SKM-1 (cell line): ENCODE results near the gene GDE1.
A peak's percentile ranks its signal among the peaks of the same experiment; 100 is the strongest.

Experiments
- DNase-seq: peaks from one replicate; lab custom pipeline; 2025; ENCODE audit not compliant: unreplicated experiment; lab: John Stamatoyannopoulos, UW

The GDE1 gene

DNA sequence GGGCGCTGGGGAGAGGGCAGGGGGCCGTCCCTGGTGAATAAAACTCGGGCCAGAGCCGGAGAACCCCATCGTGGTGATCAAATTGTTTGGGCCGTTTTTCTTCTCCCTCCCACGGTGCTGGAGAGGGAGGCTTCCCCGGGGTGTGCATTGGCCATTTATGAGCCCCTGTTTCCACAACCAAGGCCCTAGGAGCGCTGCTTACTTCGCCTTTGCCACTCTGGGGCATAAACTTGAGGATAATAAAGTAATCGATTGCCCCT lies 2.4 kb upstream of the GDE1 start:
- no peak for DNase-seq

DNA sequence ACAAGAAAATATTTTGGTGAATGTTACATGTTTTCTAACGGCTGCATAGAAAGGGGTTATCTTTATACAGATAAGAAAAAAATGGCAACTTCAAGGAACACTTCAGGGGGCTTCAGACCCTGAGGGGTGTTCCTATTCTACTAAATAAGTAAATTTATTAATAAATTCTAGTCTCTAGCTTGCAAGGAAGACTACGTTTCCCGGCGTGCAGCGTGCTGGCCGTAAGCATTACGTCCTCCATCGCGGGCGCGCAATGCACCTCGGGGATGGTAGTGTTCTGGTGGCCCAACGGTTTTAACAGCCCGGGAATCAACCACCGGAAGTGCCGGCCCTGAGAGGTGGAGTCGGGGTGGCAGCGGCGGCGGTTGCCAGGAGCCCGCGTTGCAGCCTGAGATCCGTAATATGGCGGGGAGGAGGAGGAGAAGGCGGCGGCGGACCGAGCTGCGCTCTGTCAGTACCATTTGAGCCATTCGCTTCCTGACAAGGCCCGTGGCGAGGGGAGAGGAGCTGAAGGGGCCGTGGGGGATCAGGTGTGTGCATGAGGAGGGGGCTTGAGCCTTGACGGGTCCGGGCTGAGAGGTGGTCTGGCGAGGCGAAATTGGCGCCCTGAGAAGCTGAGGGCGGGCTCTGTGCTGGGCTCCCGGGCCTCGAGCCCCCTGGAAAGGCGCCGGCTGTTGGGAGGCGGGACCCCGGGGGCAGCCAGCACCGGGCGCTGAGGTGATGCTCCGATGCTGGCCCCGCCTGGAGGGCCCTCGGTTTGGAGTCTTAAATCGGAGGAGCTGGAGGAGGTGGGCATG lies 1.9 kb upstream of the GDE1 start, which contains the start of gene CCP110:
Gene CCP110 (plus strand): TSS at position 384 of the 797 bp plus-strand sequence. CDS start 3,940 bp downstream, outside the sequence.
- DNase-seq, result peak; percentile 94

DNA sequence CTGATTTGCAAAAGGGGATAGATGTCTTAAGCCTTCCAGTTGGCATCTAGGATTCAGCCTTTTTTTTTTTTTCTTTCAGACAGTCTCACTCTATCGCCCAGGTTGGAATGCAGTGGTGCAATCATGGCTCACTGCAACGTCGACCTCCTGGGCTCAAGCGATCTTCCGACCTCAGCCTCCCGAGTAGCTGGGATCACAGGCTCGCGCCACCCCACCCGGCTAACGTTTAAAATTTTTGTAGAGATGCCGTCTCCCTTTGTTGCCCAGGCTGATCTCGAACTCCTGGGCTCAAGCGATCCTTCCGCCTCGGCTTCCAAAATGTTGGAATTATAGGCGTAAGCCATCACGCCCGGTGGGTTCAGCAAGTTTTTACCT lies 1.3 kb upstream of the GDE1 start:
- no peak for DNase-seq

DNA sequence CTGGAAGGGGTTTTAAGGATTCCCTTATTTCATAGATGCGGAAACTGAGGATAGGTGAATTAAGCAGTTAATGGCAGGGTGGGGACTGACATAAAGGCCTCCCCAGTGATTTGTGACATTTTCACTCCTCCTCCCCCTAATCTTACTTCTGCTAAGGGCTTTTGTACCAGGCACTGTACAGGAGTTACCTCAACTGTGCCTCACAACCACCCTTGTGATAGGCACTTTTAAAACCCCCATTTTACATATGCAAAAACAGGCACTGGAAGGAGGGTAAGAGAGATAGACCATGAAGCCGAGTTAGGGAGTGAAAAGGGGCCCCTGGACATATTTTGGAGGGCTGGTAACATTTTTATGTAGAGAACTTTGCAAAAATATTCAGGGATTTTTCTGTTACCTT lies 862 bp upstream of the GDE1 start:
- no peak for DNase-seq

DNA sequence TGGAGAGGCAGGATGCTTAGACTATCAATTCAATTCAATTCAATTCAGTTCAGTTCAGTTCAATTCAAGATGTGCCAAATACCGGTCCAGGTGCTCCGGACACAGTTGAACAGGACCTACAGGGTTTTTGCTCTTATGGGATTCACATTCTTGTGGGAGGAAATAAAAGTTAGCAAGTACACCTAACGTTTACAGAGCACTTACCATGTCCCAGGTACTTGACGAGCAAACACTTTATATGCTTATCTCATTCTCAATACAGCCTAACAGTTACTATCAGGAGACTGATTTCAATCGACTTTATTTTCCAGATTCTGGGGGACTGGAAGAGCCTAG lies 467 bp upstream of the GDE1 start:
- DNase-seq, result no peak

DNA sequence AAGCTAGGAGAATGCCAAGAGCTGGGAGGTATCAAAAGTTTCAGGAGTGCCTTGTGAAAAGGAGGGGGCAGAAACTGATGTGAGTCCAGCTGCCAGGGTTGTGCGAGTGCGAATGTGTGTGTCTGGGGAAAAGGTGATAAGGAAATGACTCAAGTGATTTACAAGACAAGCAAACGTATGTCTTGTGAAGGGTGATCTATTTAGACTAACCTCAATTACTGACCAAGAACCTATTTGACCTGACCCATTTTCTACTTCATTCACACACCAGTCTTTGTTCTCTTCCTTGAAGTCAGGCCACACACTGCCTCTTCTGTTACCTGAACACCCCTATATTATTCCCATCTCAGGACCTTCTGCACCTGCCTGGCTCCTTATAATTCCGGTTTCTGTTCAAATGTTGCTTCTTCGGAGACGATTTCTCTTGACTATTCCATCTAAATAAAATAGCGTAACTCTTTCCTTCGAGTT lies 1.0 kb downstream of the GDE1 start:
- no peak for DNase-seq

DNA sequence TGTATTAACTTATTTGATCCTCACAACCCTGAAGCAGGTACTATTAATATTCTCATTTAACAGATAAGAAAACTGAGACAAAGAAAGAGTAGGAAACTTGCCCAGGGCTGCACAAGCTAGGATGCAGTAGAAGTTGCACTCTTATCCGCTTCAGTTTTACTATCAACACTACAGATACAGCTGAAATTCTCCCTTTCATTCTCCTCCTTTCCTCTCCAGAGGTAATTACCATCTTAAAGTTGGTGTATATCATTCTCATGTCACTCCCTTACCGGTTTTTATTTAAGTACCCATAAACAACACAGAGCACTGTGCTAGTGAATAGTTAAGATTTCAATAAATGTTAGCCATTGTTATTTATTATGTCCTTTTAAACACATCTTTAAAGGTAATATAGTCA lies 3.5 kb downstream of the GDE1 start:
- no peak for DNase-seq

DNA sequence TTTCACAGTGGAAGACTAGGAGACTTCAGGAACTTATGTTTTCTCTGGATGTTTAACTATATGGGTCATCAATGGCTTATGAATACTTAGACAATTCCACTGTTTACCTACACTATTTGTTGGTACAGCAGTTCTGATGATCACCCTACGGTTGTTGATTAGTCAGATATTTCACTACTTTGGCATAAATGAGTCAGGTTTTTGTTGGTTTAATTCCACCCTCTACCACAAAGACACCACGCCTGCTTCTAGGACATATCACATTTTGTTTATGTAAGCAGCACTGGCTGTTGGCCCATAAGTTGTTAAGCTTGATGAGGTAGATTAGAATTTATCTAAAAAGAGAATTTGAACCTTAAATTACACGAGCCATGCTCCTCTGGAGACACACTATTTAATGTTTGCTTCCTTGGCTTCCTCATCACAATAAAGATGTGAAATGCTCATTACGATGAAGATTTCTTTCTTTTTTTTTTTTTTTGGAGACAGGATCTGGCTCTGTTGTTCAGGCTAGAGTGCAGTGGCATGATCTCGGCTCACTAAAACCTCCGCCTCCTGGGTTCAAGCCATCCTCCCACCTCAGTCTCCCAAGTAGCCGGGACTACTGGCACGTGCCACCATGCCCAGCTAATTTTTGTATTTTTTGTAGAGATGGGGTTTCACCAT lies 4.3 kb downstream of the GDE1 start:
- no peak for DNase-seq

DNA sequence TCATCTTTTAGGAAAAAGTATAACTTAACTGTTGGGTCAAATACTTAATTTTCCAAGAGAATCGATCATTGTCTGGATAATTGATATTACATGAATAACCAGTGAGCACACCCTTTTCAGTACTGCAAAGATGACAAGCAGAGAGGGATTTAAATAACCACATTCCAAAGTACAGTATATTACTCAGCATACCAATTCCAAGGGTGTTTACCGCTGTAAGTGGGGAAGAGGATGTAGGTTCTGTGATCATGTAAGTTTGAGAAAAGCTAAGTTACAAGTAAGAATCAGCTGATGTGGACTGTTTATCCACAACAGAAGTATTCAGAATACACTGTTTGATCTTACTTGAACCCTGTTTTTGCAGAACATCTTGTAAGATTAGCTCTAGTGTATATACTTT lies 6.1 kb downstream of the GDE1 start:
- DNase-seq, result no peak

DNA sequence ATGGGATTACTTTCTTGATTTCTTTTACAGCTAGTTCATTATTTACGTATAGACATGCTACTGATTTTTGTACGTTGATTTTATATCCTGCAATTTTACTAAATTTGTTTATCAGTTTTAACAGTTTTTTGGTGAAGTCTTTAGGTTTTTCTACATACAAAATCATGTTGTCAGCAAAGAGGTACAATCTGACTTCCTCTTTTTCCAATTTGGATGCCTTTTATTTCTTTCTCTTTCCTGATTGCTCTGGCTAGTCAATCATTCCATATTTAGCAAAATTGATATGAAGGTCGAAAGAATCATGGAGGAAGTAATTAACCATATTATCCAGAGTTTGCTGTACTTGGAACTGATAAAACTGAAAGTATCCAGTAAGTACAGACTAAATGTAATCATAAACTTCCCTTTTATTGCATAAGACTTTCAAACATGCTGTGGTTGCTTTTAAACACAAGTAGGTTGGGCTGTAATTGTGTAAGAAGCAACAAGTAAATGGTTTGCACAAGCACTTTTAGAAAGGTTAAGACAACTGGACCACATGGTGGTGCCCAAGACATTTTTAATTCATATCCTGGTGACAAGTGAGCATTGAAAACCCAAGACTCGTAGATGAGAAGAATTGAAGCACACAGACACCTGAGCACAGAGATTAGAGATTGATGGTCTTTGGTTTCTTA lies 8.4 kb downstream of the GDE1 start:
- peak; percentile 70 for DNase-seq

DNA sequence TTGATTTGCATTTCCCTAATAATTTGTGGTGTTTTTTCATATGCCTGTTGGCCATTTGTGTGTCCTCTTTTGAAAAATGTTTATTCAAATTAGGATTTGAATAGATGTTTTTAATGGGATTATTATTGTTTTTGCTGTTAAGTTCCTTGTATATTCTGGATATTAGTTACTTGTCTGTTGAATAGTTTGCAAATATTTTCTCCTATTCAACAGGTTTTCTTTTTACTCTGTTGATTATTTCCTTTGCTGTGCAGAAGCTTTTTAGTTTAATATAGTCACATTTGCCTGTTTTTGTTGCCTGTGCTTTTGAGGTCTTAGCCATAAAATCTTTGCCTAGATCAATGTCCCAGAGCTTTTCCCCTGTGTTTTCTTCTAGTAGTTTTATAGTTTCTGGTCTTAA lies 9.6 kb downstream of the GDE1 start:
- no peak for DNase-seq

DNA sequence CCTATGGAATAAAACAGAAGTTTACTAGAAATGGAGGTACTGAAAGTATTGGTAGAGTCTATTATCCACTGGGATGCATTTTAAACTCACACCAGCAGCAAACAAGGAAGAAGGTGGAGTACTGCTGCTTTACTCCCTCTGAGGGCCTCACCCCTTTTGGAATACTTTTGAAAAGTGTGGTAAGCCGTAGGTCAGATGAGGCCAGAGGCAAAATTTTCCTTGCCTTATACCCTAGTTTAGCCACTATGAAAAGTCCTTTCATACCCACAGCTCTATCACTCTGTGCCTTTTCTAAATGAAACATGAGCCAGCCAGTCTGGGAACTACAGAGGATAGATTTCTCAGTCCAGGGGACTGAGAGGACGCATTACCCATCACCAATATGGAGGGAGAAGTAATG lies 14.0 kb downstream of the GDE1 start:
- DNase-seq, result no peak

DNA sequence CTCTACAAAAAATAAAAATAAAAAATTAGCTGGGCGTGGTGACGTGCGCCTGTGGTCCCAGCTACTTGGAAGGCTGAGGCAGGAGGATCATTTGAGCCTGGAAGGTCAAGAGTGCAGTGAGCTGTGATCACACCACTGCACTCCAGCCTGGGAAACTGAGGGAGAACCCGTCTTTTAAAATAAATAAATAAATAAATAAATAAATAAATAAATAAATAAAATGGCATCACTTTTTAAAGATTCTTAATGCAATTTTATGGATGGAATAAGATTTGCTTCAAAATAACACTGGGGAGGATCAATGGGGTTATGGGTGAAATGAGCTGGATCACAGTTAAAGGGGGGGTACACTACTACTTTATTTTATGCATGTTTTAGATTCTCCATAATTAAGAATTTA lies 14.9 kb downstream of the GDE1 start:
- DNase-seq, result no peak

DNA sequence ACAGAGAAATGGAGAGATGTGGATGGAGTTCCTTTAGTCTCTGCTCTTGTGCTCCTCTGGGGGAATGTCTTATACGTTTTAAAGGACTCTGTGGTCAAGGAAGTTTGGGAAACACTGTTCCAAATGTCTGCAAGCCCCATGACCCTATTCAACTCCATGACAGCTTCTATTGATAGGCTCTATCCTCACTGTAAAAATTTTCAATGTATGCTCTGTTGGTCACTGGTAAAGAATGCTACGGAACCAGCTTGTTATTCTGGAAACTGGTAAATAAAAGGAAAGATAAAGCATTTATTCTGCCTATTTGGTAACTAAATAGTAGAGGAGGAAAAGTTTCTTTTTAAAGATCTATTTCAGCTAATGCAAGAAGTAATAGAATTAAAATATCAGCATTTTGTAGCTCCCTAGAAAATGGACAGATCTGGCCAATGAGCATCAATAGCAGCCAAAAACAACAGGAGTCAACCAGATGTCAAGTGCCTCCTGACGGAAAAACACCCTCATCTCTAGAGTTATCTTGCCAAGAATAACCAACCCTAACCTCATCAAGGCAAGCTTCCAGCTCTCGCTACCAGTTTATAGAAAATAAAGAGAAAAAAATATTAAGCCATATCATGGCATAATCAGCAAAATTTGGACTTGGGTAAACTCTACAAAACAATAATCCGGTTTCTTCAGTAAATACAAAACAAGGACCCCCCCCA lies 16.1 kb downstream of the GDE1 start:
- DNase-seq, result no peak

DNA sequence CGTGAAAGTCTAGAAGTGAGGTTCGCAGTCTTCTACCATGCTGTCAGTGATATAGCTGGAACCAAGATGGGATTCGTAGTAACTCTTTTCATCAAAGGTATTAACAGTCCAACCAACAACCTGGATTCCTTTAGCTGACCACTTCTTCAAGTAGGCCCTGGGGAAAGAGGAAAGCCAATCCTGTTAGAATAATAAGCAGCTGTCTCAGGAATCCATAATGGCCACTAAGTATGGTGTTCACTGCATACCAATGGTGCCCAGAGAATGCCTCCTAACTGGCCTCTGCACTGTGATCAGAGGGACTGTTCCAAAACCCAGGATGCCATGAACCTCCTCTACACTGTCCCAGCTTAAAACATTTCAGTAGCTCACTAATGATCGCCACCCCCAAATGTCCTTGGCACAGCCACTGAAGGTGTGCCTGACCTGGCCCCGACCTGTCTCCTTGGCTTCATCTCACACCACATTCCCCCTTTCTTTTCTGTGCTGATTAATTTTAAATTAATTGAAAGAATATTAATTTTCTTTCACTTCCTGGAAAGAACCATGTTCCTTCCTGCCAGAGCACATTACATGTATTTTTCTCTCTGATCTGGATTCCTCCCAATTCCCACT lies 18.3 kb downstream of the GDE1 start:
- DNase-seq, result no peak

DNA sequence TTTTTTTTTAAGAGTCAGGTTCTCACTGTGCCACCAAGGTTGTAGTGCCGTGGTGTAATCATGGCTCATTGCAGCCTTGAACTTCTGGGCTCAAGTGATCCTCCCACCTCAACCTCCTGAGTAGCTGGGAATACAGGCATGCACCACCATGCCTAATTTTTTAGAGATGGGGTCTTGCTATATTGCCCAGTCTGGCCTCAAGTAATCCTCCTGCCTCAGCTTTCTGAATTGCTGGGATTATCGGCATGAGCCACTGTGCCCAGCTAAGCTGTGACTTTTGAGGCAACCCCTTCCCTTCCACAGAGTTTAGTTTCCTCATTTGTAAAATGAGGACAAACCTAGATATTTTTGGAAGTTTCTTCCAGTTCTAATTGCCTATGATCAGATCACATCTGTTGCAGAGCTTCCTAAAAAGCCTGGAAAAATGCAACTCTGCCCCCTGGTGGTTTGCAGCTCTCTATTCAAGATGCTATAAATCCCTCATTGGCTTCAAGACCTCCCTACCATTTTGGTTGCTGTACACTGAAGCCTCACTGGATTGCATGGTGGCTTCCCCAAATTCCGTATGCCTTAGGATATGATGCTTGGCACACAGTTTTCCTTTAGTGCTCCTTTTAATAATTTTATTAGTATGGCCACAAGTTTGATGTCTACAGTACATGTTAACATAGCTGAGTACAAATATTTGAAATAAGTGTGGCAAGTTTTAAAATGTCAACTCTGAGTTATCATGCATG lies 19.3 kb downstream of the GDE1 start:
- DNase-seq, result peak; percentile 20

DNA sequence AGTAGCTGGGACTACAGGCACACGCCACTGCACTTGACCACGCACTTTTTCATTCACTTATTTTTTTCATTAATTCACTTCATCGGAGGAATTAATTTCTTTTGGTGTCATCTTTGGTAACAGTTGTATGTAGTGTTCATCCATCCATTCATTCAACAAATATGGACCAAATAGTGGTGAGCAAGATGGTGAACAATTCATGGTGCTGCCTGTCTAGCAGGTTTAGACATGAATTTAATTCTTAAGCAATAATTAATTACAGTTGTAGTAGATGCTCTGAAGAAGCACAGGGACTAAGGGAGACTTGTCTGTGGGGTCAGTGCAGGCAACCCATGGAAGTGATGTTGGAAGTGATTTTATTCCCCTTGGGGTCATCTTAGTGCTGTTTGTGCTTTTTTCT lies 22.4 kb downstream of the GDE1 start:
- DNase-seq, result no peak

DNA sequence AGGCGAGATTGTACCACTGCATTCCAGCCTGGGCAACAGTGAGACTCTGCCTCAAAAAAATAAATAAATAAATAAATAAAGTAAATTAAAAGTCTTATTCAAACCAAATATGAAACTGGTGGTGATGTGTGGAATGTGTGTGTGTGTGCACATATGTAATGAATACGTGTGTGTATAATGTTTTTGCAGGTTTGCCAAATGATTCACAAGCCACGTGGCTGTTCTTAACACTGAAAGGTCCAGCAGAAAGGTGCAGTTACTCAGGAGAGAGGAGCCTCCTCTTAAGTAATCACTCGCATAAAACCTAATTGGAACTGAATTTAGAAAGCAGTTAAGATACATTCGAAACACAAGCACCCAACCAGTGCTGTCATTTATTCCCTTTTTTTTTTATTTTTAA lies 22.9 kb downstream of the GDE1 start:
- DNase-seq, result no peak

DNA sequence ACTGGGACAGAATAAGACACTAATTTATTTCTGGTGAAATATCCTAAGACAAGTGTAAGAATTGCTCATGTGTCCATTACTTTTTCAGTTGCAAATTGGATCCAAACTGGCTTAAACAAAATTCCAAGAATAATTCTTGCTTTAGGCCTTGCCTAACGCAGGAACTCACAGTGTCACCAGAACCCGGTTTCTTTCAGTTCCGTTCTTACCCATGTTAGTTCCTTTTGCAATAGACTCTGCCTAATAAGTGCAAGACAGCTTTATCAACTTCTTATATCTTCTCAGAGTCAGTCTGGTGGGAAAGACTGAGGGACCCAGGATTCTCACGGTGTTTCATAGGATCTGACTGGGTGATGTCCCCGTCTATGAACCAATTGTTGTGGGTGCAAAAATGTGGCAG lies 24.7 kb downstream of the GDE1 start:
- no peak for DNase-seq

DNA sequence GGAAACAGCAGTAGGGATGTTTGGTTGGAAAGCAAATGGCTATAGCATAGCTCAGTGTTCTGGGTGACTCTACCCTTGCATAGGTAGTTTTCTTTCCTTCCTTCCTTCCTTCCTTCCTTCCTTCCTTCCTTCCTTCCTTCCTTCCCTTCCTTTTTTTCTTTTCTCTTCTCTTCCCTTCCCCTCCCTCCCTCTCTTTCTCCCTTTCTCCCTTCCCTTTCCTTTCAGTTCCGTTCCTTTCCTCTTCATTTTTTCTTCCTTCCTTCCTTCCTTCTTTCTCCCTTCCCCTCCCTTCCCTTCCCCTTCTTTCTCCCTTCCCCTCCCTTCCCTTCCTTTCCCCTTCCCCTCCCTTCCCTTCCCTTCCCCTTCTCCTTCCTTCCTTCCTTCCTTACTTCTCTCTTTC lies 31.3 kb downstream of the GDE1 start:
- DNase-seq, result no peak

DNA sequence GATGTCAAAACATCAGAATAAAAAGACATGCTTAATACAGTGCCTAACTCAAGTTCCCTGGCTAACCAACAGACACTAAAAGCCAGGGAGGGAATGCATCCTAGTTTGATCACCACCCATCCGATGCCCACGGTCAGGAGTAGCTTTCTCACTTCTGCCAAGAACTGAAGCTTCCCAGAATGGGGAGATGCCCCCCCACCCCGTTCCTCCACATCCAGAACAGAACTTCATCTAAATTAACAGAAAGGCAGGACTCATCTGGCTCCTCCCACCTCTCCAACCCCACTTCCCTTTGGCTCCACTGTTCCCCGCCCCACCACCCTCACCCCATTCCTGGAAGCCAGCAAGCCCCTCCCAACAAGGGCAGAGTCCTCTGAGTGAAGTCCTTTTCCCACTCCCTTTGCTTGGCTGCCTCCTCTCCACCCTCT lies 33.7 kb downstream of the GDE1 start:
- no peak for DNase-seq
